ENCODE measurements around the gene SEMA4D. TPM values are rescaled to one million over a fixed set of nuclear protein-coding genes. Genes with fewer than 3 reads are reported as not detected.

The SEMA4D gene
- total RNA-seq, 2 donors from 2014 or later, result 42.8 to 51.0 TPM

DNA sequence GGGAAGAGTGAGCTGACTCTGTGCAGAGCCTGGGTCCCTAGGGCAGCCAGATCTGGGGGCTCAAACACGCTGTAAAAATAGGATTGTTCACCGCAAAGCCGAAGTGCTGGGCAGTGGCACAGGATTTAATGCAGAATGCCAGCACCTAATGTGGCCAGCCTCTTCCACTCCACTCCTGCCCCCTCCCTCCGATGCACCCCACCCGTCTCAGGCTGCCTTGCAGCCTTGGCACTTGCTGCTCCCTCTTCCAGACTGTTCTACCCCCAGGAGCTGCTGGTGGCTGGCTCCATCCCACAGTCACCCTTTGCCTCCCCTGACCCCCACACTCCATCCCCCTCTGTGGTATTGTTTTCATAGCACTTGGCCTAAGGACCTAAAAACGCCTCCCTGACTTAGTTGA, 86.2 kb downstream of the SEMA4D start:
- peaks cover 12% of the 10 kb centered on the region for H3K36me3 Mint-ChIP-seq (ENCODE audit: low read depth)
- H3K27me3 ChIP-seq (ENCODE audit: control insufficient read depth, insufficient read depth, low read length, poor library complexity, severe bottlenecking), result no peaks in the 10 kb centered on the region
- peaks cover 4% of the 10 kb centered on the region for H3K9me3 ChIP-seq (ENCODE audit: control insufficient read depth, low read length)
- H3K27ac ChIP-seq (ENCODE audit: low read depth, low read length), result no peak overlapping the region
- H3K4me3 ChIP-seq (ENCODE audit: low read length), result no peak overlapping the region
- H3K27me3 Mint-ChIP-seq (ENCODE audit: insufficient read depth), result no peaks in the 10 kb centered on the region
- H3K4me1 Mint-ChIP-seq, result peaks cover 12% of the 10 kb centered on the region
- no peak overlapping the region for H3K9ac ChIP-seq (ENCODE audit: extremely low read depth, low read length, poor library complexity, severe bottlenecking)
- H3K36me3 ChIP-seq (ENCODE audit: control insufficient read depth, insufficient read depth, low read length), result no peaks in the 10 kb centered on the region
- H3K4me1 ChIP-seq (ENCODE audit: control insufficient read depth, insufficient read depth, low read length), result no peaks in the 10 kb centered on the region
- no peak overlapping the region for H3K4me3 Mint-ChIP-seq
- H3K27ac Mint-ChIP-seq, result no peak overlapping the region
- 91% methylated on average over 5 to 6 of the region's 6 CpGs for WGBS, 2 experiments (ENCODE audit: insufficient coverage in 1 of 2, insufficient read length in 1 of 2)
- peaks cover 10% of the 10 kb centered on the region for H3K9me3 Mint-ChIP-seq
- TF ChIP-seq, protein P1, sequence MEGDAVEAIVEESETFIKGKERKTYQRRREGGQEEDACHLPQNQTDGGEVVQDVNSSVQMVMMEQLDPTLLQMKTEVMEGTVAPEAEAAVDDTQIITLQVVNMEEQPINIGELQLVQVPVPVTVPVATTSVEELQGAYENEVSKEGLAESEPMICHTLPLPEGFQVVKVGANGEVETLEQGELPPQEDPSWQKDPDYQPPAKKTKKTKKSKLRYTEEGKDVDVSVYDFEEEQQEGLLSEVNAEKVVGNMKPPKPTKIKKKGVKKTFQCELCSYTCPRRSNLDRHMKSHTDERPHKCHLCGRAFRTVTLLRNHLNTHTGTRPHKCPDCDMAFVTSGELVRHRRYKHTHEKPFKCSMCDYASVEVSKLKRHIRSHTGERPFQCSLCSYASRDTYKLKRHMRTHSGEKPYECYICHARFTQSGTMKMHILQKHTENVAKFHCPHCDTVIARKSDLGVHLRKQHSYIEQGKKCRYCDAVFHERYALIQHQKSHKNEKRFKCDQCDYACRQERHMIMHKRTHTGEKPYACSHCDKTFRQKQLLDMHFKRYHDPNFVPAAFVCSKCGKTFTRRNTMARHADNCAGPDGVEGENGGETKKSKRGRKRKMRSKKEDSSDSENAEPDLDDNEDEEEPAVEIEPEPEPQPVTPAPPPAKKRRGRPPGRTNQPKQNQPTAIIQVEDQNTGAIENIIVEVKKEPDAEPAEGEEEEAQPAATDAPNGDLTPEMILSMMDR (conservative IDR thresholded peaks at IDR 0.05), result no peak
- DNase-seq, result no peak

- peaks cover 10% of the 10 kb centered on the region for H3K9me3 Mint-ChIP-seq
- no peak for DNase-seq
- Histone ChIP-seq H3K9ac (ENCODE audit: extremely low read depth, low read length, poor library complexity, severe bottlenecking) (no peak overlapping the region), H3K27me3 (ENCODE audit: control insufficient read depth, insufficient read depth, low read length, poor library complexity, severe bottlenecking) (no peaks in the 10 kb centered on the region), H3K4me1 (ENCODE audit: control insufficient read depth, insufficient read depth, low read length) (no peaks in the 10 kb centered on the region), H3K36me3 (ENCODE audit: control insufficient read depth, insufficient read depth, low read length) (no peaks in the 10 kb centered on the region), H3K27ac (ENCODE audit: low read depth, low read length) (no peak overlapping the region), H3K4me3 (ENCODE audit: low read length) (no peak overlapping the region), H3K9me3 (ENCODE audit: control insufficient read depth, low read length) (peaks cover 4% of the 10 kb centered on the region)
- peaks cover 12% of the 10 kb centered on the region for H3K36me3 Mint-ChIP-seq (ENCODE audit: low read depth)
- H3K4me1 Mint-ChIP-seq, result peaks cover 12% of the 10 kb centered on the region
- TF ChIP-seq, protein P1 (conservative IDR thresholded peaks at IDR 0.05), result peak; percentile 20
- no peak overlapping the region for H3K4me3 Mint-ChIP-seq
- 85 to 94% methylated on average over 3 to 7 of the region's 7 CpGs for WGBS, 2 experiments (ENCODE audit: insufficient coverage in 1 of 2, insufficient read length in 1 of 2)
- H3K27me3 Mint-ChIP-seq (ENCODE audit: insufficient read depth), result no peaks in the 10 kb centered on the region
- no peak overlapping the region for H3K27ac Mint-ChIP-seq
These were observed 87.1 kb downstream of the SEMA4D start for GRCh38 chr9:89410641-89411350.

DNA sequence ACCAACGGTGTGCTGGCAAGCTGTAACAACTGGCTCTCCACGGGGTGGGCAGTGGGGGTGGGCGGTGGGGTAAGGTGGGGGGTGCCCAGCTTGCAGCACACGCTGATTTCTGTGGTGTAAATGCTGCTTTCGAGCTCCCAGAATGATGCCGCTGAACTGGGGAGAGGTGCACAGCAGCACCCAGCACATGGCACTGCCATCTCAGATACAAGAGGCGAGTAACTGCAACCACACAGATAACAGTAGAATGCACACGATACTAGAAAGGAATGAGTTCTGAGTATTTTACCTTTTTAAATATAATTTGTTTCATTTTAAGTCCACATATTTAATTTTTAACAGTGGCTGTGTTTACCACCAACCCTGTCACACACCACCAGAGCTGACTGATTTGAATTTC, 87.9 kb downstream of the SEMA4D start:
- H3K27ac ChIP-seq (ENCODE audit: low read depth, low read length), result no peak overlapping the region
- WGBS, 2 experiments (ENCODE audit: insufficient coverage in 1 of 2, insufficient read length in 1 of 2), result 93% methylated on average over 2 to 7 of the region's 8 CpGs
- TF ChIP-seq, protein P1 (conservative IDR thresholded peaks at IDR 0.05), result no peak
- no peak for DNase-seq
- H3K4me3 Mint-ChIP-seq, result no peak overlapping the region
- peaks cover 10% of the 10 kb centered on the region for H3K9me3 Mint-ChIP-seq
- no peaks in the 10 kb centered on the region for H3K36me3 ChIP-seq (ENCODE audit: control insufficient read depth, insufficient read depth, low read length)
- peaks cover 12% of the 10 kb centered on the region for H3K4me1 Mint-ChIP-seq
- H3K9me3 ChIP-seq (ENCODE audit: control insufficient read depth, low read length), result peaks cover 4% of the 10 kb centered on the region
- no peaks in the 10 kb centered on the region for H3K4me1 ChIP-seq (ENCODE audit: control insufficient read depth, insufficient read depth, low read length)
- no peak overlapping the region for H3K27ac Mint-ChIP-seq
- H3K27me3 ChIP-seq (ENCODE audit: control insufficient read depth, insufficient read depth, low read length, poor library complexity, severe bottlenecking), result no peaks in the 10 kb centered on the region
- H3K36me3 Mint-ChIP-seq (ENCODE audit: low read depth), result peaks cover 12% of the 10 kb centered on the region
- H3K9ac ChIP-seq (ENCODE audit: extremely low read depth, low read length, poor library complexity, severe bottlenecking), result no peak overlapping the region
- H3K27me3 Mint-ChIP-seq (ENCODE audit: insufficient read depth), result no peaks in the 10 kb centered on the region
- H3K4me3 ChIP-seq (ENCODE audit: low read length), result no peak overlapping the region

All from endodermal cell (in vitro differentiated cells).